ENCODE results near the gene RNU5B-1. TPM values are rescaled to one million over a fixed set of nuclear protein-coding genes. Genes with fewer than 3 reads are reported as not detected.

RNU5B-1 gene
- total RNA-seq, 1 experiment from 2014 or later, result not detected

- Histone ChIP-seq H3K9me3 (no peaks in the 10 kb centered on the region), H3K36me3 (no peaks in the 10 kb centered on the region; the same call in 1 of the 2 replicates), H3K4me3 (peak overlapping the region; percentile 63), H3K27me3 (no peaks in the 10 kb centered on the region)
- DNase-seq, result no peak
These were observed 19.0 kb upstream of the RNU5B-1 start for GRCh38 chr15:65285291-65286068.

- H3K36me3 ChIP-seq, result no peaks in the 10 kb centered on the region; the same call in 1 of the 2 replicates
- peak overlapping the region; percentile 63 for H3K4me3 ChIP-seq
- no peaks in the 10 kb centered on the region for H3K27me3 ChIP-seq
- H3K9me3 ChIP-seq, result no peaks in the 10 kb centered on the region
- DNase-seq, result peak; percentile 47
These were observed 18.3 kb upstream of the RNU5B-1 start for GRCh38 chr15:65286069-65286703.

GRCh38 chr15:65286704-65287519 is 17.6 kb upstream of the RNU5B-1 start, which contains the start of gene PARP16:
Gene PARP16, minus strand, starts transcription at chr15:65286883. Its CDS starts 457 bp downstream, at chr15:65286426.
- Histone ChIP-seq H3K27me3 (no peaks in the 10 kb centered on the region), H3K4me3 (peak within 1 kb of the TSS; percentile 63), H3K9me3 (no peaks in the 10 kb centered on the region), H3K36me3 (no peaks in the 10 kb centered on the region; the same call in 1 of the 2 replicates)
- peak; percentile 94 for DNase-seq

- Histone ChIP-seq H3K9me3 (no peaks in the 10 kb centered on the region), H3K27me3 (no peaks in the 10 kb centered on the region), H3K36me3 (no peaks in the 10 kb centered on the region; the same call in 1 of the 2 replicates), H3K4me3 (no peak overlapping the region)
- no peak for DNase-seq
These were observed 17.0 kb upstream of the RNU5B-1 start for GRCh38 chr15:65287520-65287855.

GRCh38 chr15:65289261-65289854 is 15.1 kb upstream of the RNU5B-1 start:
- Histone ChIP-seq H3K9me3 (no peaks in the 10 kb centered on the region), H3K36me3 (no peaks in the 10 kb centered on the region), H3K4me3 (no peak overlapping the region), H3K27me3 (no peaks in the 10 kb centered on the region)
- DNase-seq, result no peak

GRCh38 chr15:65290228-65290627 is 14.2 kb upstream of the RNU5B-1 start:
- no peaks in the 10 kb centered on the region for H3K27me3 ChIP-seq
- DNase-seq, result no peak
- H3K9me3 ChIP-seq, result no peaks in the 10 kb centered on the region
- H3K36me3 ChIP-seq, result no peaks in the 10 kb centered on the region
- no peak overlapping the region for H3K4me3 ChIP-seq

GRCh38 chr15:65292938-65293518 is 11.4 kb upstream of the RNU5B-1 start:
- Histone ChIP-seq H3K9me3 (no peaks in the 10 kb centered on the region), H3K4me3 (no peak overlapping the region), H3K27me3 (no peaks in the 10 kb centered on the region), H3K36me3 (no peaks in the 10 kb centered on the region)
- no peak for DNase-seq

- Histone ChIP-seq H3K9me3 (no peaks in the 10 kb centered on the region), H3K27me3 (no peaks in the 10 kb centered on the region), H3K4me3 (no peak overlapping the region), H3K36me3 (no peaks in the 10 kb centered on the region)
- DNase-seq, result no peak
These were observed 5.7 kb upstream of the RNU5B-1 start for GRCh38 chr15:65298731-65299130.

GRCh38 chr15:65300924-65301441 is 3.5 kb upstream of the RNU5B-1 start:
- no peaks in the 10 kb centered on the region for H3K36me3 ChIP-seq
- H3K27me3 ChIP-seq, result no peaks in the 10 kb centered on the region
- DNase-seq, result no peak
- H3K4me3 ChIP-seq, result no peak overlapping the region
- H3K9me3 ChIP-seq, result no peaks in the 10 kb centered on the region

GRCh38 chr15:65302061-65302460 is 2.4 kb upstream of the RNU5B-1 start:
- no peaks in the 10 kb centered on the region for H3K27me3 ChIP-seq
- no peaks in the 10 kb centered on the region for H3K9me3 ChIP-seq
- H3K36me3 ChIP-seq, result no peaks in the 10 kb centered on the region
- no peak overlapping the region for H3K4me3 ChIP-seq
- DNase-seq, result no peak

- DNase-seq, result peak; percentile 48
- H3K9me3 ChIP-seq, result no peaks in the 10 kb centered on the region
- no peaks in the 10 kb centered on the region for H3K36me3 ChIP-seq
- no peaks in the 10 kb centered on the region for H3K27me3 ChIP-seq
- peak overlapping the region; percentile 41 for H3K4me3 ChIP-seq
These were observed 643 bp upstream of the RNU5B-1 start for GRCh38 chr15:65303687-65304380.

- H3K4me3 ChIP-seq, result no peak overlapping the region
- H3K9me3 ChIP-seq, result no peaks in the 10 kb centered on the region
- peak; percentile 70 for DNase-seq
- no peaks in the 10 kb centered on the region for H3K36me3 ChIP-seq
- no peaks in the 10 kb centered on the region for H3K27me3 ChIP-seq
These were observed 777 bp downstream of the RNU5B-1 start for GRCh38 chr15:65305150-65305758.

GRCh38 chr15:65305776-65306175 is 1.3 kb downstream of the RNU5B-1 start:
- H3K36me3 ChIP-seq, result no peaks in the 10 kb centered on the region
- H3K9me3 ChIP-seq, result no peaks in the 10 kb centered on the region
- H3K27me3 ChIP-seq, result no peaks in the 10 kb centered on the region
- H3K4me3 ChIP-seq, result no peak overlapping the region
- DNase-seq, result peak; percentile 20

GRCh38 chr15:65306551-65306950 is 2.1 kb downstream of the RNU5B-1 start:
- H3K4me3 ChIP-seq, result no peak overlapping the region
- no peaks in the 10 kb centered on the region for H3K27me3 ChIP-seq

GRCh38 chr15:65307978-65308377 is 3.5 kb downstream of the RNU5B-1 start:
- Histone ChIP-seq H3K27me3 (no peaks in the 10 kb centered on the region), H3K36me3 (no peaks in the 10 kb centered on the region), H3K4me3 (no peak overlapping the region), H3K9me3 (no peaks in the 10 kb centered on the region)
- DNase-seq, result no peak

More at GRCh38 chr15:65306551-65306950, 2.1 kb downstream of the RNU5B-1 start:
- no peaks in the 10 kb centered on the region for H3K36me3 ChIP-seq
- no peaks in the 10 kb centered on the region for H3K9me3 ChIP-seq
- DNase-seq, result no peak

All from MG63 (cell line).